Progenitor cell of endocrine pancreas (in vitro differentiated cells): ENCODE data around the gene DSCAML1. TPM values are rescaled to one million over a fixed set of nuclear protein-coding genes. Genes with fewer than 3 reads are reported as not detected.

ENCODE experiments used
- DNase-seq: peaks from one replicate; pipeline ENCODE4 v3.0.0; 2021; ENCODE audit warnings: low spot score; ENCODE audit not compliant: unreplicated experiment
- H3K27ac Mint-ChIP-seq: 2 replicates; pipeline ENCODE4 v1.8.0; 2021; ENCODE audit warnings: mild to moderate bottlenecking, moderate library complexity, mixed read lengths
- H3K27me3 Mint-ChIP-seq: 2 replicates; pipeline ENCODE4 v1.8.0; 2021; ENCODE audit warnings: mixed read lengths
- H3K36me3 Mint-ChIP-seq: 2 replicates; pipeline ENCODE4 v1.8.0; 2022; ENCODE audit warnings: mixed read lengths; ENCODE audit not compliant: insufficient read depth
- H3K4me1 Mint-ChIP-seq: 2 replicates; pipeline ENCODE4 v1.8.0; 2021; ENCODE audit warnings: low read depth, mixed read lengths
- H3K4me3 Mint-ChIP-seq: 2 replicates; pipeline ENCODE4 v1.8.0; 2021; ENCODE audit warnings: low read depth, mild to moderate bottlenecking, moderate library complexity, mixed read lengths
- H3K9me3 Mint-ChIP-seq: 2 replicates; pipeline ENCODE4 v1.8.0; 2021; ENCODE audit warnings: low read depth, mixed read lengths
- total RNA-seq: library from RNA; stranded (reverse); gene quantifications from 2 replicates; pipeline ENCODE4 v1.2.1, GENCODE V29; 2021
- TF ChIP-seq, protein P1 (sequence below): fragments of 200-600 bp; sonication (generic); IDR thresholded peaks from one replicate; pipeline ENCODE4 v1.5.0; 2021; ENCODE audit warnings: antibody characterized with exemption, mild to moderate bottlenecking; ENCODE audit not compliant: unreplicated experiment

DSCAML1 gene
- total RNA-seq, 1 donor from 2014 or later: 2.7 TPM

DNA sequence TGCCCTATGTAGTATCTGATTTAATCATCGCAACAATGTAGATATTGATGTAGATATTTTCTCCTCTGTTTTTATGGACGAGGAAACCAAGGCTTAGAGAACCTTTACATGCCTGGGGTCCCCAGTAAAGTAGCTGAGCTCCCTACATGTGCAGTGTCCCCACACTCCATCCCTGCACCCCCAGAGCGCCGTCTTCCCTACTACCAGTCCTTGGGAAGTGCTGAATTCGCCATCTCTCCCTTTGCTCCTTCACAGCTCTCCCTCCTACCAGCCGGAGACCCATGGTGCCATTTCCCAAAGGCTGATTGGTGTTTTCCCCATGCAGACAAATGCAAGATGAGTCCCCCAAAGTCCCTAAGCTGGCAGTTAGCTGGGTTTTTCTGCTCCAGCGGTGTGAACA is 383.4 kb downstream of the DSCAML1 start:
- no peak for DNase-seq
- peaks cover 6% of the 10 kb centered on the region for H3K27me3 Mint-ChIP-seq
- no peaks in the 10 kb centered on the region for H3K9me3 Mint-ChIP-seq
- H3K36me3 Mint-ChIP-seq: peaks cover 9% of the 10 kb centered on the region
- TF ChIP-seq, protein P1, sequence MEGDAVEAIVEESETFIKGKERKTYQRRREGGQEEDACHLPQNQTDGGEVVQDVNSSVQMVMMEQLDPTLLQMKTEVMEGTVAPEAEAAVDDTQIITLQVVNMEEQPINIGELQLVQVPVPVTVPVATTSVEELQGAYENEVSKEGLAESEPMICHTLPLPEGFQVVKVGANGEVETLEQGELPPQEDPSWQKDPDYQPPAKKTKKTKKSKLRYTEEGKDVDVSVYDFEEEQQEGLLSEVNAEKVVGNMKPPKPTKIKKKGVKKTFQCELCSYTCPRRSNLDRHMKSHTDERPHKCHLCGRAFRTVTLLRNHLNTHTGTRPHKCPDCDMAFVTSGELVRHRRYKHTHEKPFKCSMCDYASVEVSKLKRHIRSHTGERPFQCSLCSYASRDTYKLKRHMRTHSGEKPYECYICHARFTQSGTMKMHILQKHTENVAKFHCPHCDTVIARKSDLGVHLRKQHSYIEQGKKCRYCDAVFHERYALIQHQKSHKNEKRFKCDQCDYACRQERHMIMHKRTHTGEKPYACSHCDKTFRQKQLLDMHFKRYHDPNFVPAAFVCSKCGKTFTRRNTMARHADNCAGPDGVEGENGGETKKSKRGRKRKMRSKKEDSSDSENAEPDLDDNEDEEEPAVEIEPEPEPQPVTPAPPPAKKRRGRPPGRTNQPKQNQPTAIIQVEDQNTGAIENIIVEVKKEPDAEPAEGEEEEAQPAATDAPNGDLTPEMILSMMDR: no peak
- no peak overlapping the region for H3K4me3 Mint-ChIP-seq
- H3K4me1 Mint-ChIP-seq: peaks cover under 1% of the 10 kb centered on the region
- H3K27ac Mint-ChIP-seq: no peak overlapping the region

- H3K4me1 Mint-ChIP-seq: no peaks in the 10 kb centered on the region
- H3K27ac Mint-ChIP-seq: no peak overlapping the region
- no peak overlapping the region for H3K4me3 Mint-ChIP-seq
- H3K9me3 Mint-ChIP-seq: no peaks in the 10 kb centered on the region
- H3K27me3 Mint-ChIP-seq: peaks cover 4% of the 10 kb centered on the region
- H3K36me3 Mint-ChIP-seq: peaks cover 13% of the 10 kb centered on the region
- DNase-seq: no peak
- TF ChIP-seq, protein P1: no peak
Measured at GRCh38 chr11:117412653-117413275, 384.3 kb downstream of the DSCAML1 start.

- no peak for DNase-seq
- Mint-ChIP-seq H3K4me1 (no peaks in the 10 kb centered on the region), H3K36me3 (peaks cover 13% of the 10 kb centered on the region), H3K27ac (no peak overlapping the region), H3K9me3 (no peaks in the 10 kb centered on the region), H3K4me3 (no peak overlapping the region), H3K27me3 (no peaks in the 10 kb centered on the region)
- TF ChIP-seq, protein P1: no peak
Measured at GRCh38 chr11:117412176-117412575, 384.8 kb downstream of the DSCAML1 start.

GRCh38 chr11:117411736-117412135 is 385.3 kb downstream of the DSCAML1 start:
- Mint-ChIP-seq H3K27me3 (no peaks in the 10 kb centered on the region), H3K4me3 (no peak overlapping the region), H3K27ac (peak overlapping the region; percentile 37), H3K4me1 (no peaks in the 10 kb centered on the region), H3K36me3 (peaks cover 13% of the 10 kb centered on the region), H3K9me3 (no peaks in the 10 kb centered on the region)
- no peak for DNase-seq
- TF ChIP-seq, protein P1: no peak

- Mint-ChIP-seq H3K36me3 (peaks cover 17% of the 10 kb centered on the region), H3K4me1 (no peaks in the 10 kb centered on the region)
Measured at GRCh38 chr11:117410861-117411710, 385.9 kb downstream of the DSCAML1 start.

More at GRCh38 chr11:117410861-117411710, 385.9 kb downstream of the DSCAML1 start:
- no peak overlapping the region for H3K4me3 Mint-ChIP-seq
- DNase-seq: no peak
- no peak overlapping the region for H3K27ac Mint-ChIP-seq
- H3K27me3 Mint-ChIP-seq: no peaks in the 10 kb centered on the region
- H3K9me3 Mint-ChIP-seq: peaks cover under 1% of the 10 kb centered on the region
- TF ChIP-seq, protein P1: no peak
